GM12878 (cell line): ENCODE data around the gene ATP1A3. TPM values are rescaled to one million over a fixed set of nuclear protein-coding genes. Genes with fewer than 3 reads are reported as not detected.

Experiments used
- EZH2 ChIP-seq: IDR thresholded peaks from 2 replicates; pipeline ENCODE4 v1.6.1; 2012; ENCODE audit warnings: low read depth, mild to moderate bottlenecking, control low read depth, inconsistent platforms, low read length, borderline replicate concordance; ENCODE audit not compliant: control insufficient read depth
- HDGF ChIP-seq: fragments of 450-650 bp; IDR thresholded peaks from 2 replicates; pipeline ENCODE4 v1.6.1; 2016; ENCODE audit warnings: antibody characterized with exemption
- IKZF1 ChIP-seq: fragments of 450-650 bp; conservative IDR thresholded peaks from 2 replicates; pipeline ENCODE4 v1.6.1; 2017; ENCODE audit warnings: antibody characterized with exemption, mild to moderate bottlenecking
- JUNB ChIP-seq: IDR thresholded peaks from 2 replicates; pipeline ENCODE4 v1.6.1; 2016; ENCODE audit warnings: antibody characterized with exemption, mild to moderate bottlenecking
- MEF2A ChIP-seq: IDR thresholded peaks from 2 replicates; pipeline ENCODE4 v1.6.1; 2011; ENCODE audit warnings: low read depth, mild to moderate bottlenecking, low read length, moderate library complexity; ENCODE audit not compliant: insufficient read depth
- NBN ChIP-seq: fragments of 450-650 bp; IDR thresholded peaks from 2 replicates; pipeline ENCODE4 v1.6.1; 2016
- NR2C1 ChIP-seq: fragments of 450-650 bp; IDR thresholded peaks from 2 replicates; pipeline ENCODE4 v1.6.1; 2017; ENCODE audit warnings: antibody characterized with exemption, mild to moderate bottlenecking, moderate library complexity
- RFX5 ChIP-seq: IDR thresholded peaks from 2 replicates; pipeline ENCODE4 v1.6.1; 2011; ENCODE audit warnings: low read depth, low read length, improper control_type of control experiment
- SMC3 ChIP-seq: IDR thresholded peaks from 2 replicates; pipeline ENCODE4 v1.6.1; 2011; ENCODE audit warnings: low read length, improper control_type of control experiment, borderline replicate concordance
- SPI1 ChIP-seq: IDR thresholded peaks from 2 replicates; pipeline ENCODE4 v1.6.1; 2011; ENCODE audit warnings: low read depth, mild to moderate bottlenecking, low read length, moderate library complexity, borderline replicate concordance; ENCODE audit not compliant: insufficient read depth
- TCF3 ChIP-seq: IDR thresholded peaks from 2 replicates; pipeline ENCODE4 v1.6.1; 2012; ENCODE audit warnings: low read depth, mild to moderate bottlenecking, low read length, borderline replicate concordance; ENCODE audit not compliant: insufficient read depth
- ZNF24 ChIP-seq: fragments of 450-650 bp; IDR thresholded peaks from 2 replicates; pipeline ENCODE4 v1.6.1; 2017; ENCODE audit warnings: antibody characterized with exemption, mild to moderate bottlenecking
- polyA plus RNA-seq, 11 experiments: library from polyadenylated mRNA; depleted of rRNA in 4 of 11; unstranded in 6 of 11; stranded (reverse) in 5 of 11; fragments of >200 nt; fragmentation: Nextera tagmentation in 4 of 11; fragmentation: Illumina TruSeq in 1 of 11; extraction: Ambion mirVana in 4 of 11; extraction: Trizol in 1 of 11; gene quantifications; 1 replicate in 1 of 11; 2 replicates in 10 of 11; pipeline versions ENCODE4 v1.2.1 to v1.2.3, GENCODE V29; 2011 to 2016; ENCODE audit warnings: inconsistent platforms in 2 of 11, missing spikeins in 2 of 11, low read depth in 1 of 11
- total RNA-seq, 4 experiments: library from RNA; depleted of rRNA in 3 of 4; stranded (reverse); fragments of >200 nt in 3 of 4; fragmentation: Illumina TruSeq in 1 of 4; extraction: Trizol in 1 of 4; gene quantifications; 2 replicates each; pipeline versions ENCODE4 v1.2.1 to v1.2.3, GENCODE V29; 2013 to 2021
- TF ChIP-seq, protein P1 (sequence below): fragments of 450-650 bp; IDR thresholded peaks from 2 replicates; pipeline ENCODE4 v1.6.1; 2017; ENCODE audit warnings: mild to moderate bottlenecking, moderate library complexity
- TF ChIP-seq, protein P2 (sequence below): IDR thresholded peaks from 2 replicates; pipeline ENCODE4 v1.6.1; 2011; ENCODE audit warnings: low read depth, mild to moderate bottlenecking, low read length, moderate library complexity, borderline replicate concordance; ENCODE audit errors: extremely low read depth
- TF ChIP-seq, protein P3 (sequence below): fragments of 450-650 bp; IDR thresholded peaks from 2 replicates; pipeline ENCODE4 v1.6.1; 2016; ENCODE audit warnings: mild to moderate bottlenecking
- TF ChIP-seq, protein P4 (sequence below): fragments of 450-650 bp; IDR thresholded peaks from 2 replicates; pipeline ENCODE4 v1.6.1; 2016; ENCODE audit warnings: mild to moderate bottlenecking
- TF ChIP-seq, protein P5 (sequence below): fragments of 450-650 bp; IDR thresholded peaks from 2 replicates; pipeline ENCODE4 v1.6.1; 2018; ENCODE audit warnings: borderline replicate concordance, mild to moderate bottlenecking; ENCODE audit not compliant: partially characterized antibody

ATP1A3 gene
- total and polyA plus RNA-seq, 10 of the 15 experiments (the other 5 are each of a cell fraction or from before 2014, with no cell fraction given): 0.17 to 0.86 (median 0.32) TPM; not detected in 2

DNA sequence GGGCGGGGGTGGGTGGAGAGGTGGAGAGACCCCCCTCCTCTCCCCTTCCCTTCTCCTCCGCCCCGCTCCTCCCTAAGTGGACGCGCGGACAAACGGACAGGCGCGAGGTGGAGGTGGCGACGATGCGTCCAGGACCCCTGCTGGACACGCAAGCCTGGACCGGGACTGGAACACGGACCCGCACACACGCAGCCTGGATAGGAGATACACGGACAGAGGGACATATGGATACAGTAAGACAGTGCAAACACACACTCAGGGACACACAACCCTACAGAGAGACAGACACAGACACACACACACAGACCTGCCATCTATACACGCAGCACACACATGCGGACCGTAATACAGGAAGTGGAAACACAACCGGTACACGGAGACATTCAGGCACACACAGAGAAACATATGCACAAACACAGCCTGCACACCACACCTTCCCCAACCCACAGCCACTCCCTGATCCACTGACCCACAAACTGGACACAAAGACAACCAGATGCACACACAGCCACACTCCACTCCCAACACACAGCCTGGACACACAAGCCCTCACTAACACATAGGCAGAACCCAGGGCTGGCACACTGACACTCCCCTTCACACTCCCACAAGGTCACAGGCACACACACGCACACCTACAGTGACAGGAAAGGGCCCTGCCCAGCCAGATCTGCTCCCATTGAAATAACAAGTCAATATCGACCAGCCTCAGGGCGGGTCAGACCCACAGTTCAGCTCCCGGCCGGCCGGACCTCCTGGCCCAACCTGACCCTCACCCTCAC is 65.1 kb downstream of the ATP1A3 start (continued):
- TF ChIP-seq, protein P1, sequence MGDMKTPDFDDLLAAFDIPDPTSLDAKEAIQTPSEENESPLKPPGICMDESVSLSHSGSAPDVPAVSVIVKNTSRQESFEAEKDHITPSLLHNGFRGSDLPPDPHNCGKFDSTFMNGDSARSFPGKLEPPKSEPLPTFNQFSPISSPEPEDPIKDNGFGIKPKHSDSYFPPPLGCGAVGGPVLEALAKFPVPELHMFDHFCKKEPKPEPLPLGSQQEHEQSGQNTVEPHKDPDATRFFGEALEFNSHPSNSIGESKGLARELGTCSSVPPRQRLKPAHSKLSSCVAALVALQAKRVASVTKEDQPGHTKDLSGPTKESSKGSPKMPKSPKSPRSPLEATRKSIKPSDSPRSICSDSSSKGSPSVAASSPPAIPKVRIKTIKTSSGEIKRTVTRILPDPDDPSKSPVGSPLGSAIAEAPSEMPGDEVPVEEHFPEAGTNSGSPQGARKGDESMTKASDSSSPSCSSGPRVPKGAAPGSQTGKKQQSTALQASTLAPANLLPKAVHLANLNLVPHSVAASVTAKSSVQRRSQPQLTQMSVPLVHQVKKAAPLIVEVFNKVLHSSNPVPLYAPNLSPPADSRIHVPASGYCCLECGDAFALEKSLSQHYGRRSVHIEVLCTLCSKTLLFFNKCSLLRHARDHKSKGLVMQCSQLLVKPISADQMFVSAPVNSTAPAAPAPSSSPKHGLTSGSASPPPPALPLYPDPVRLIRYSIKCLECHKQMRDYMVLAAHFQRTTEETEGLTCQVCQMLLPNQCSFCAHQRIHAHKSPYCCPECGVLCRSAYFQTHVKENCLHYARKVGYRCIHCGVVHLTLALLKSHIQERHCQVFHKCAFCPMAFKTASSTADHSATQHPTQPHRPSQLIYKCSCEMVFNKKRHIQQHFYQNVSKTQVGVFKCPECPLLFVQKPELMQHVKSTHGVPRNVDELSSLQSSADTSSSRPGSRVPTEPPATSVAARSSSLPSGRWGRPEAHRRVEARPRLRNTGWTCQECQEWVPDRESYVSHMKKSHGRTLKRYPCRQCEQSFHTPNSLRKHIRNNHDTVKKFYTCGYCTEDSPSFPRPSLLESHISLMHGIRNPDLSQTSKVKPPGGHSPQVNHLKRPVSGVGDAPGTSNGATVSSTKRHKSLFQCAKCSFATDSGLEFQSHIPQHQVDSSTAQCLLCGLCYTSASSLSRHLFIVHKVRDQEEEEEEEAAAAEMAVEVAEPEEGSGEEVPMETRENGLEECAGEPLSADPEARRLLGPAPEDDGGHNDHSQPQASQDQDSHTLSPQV: no peak
- peak; percentile 74 for TF ChIP-seq NBN
- TF ChIP-seq SMC3: no peak
- TF ChIP-seq, protein P2, sequence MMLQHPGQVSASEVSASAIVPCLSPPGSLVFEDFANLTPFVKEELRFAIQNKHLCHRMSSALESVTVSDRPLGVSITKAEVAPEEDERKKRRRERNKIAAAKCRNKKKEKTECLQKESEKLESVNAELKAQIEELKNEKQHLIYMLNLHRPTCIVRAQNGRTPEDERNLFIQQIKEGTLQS: no peak
- TF ChIP-seq HDGF: peak; percentile 97
- TF ChIP-seq ZNF24: no peak
- TF ChIP-seq, protein P3, sequence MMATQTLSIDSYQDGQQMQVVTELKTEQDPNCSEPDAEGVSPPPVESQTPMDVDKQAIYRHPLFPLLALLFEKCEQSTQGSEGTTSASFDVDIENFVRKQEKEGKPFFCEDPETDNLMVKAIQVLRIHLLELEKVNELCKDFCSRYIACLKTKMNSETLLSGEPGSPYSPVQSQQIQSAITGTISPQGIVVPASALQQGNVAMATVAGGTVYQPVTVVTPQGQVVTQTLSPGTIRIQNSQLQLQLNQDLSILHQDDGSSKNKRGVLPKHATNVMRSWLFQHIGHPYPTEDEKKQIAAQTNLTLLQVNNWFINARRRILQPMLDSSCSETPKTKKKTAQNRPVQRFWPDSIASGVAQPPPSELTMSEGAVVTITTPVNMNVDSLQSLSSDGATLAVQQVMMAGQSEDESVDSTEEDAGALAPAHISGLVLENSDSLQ: peak; percentile 14; the same call in 1 of the 2 replicates
- TF ChIP-seq, protein P4, sequence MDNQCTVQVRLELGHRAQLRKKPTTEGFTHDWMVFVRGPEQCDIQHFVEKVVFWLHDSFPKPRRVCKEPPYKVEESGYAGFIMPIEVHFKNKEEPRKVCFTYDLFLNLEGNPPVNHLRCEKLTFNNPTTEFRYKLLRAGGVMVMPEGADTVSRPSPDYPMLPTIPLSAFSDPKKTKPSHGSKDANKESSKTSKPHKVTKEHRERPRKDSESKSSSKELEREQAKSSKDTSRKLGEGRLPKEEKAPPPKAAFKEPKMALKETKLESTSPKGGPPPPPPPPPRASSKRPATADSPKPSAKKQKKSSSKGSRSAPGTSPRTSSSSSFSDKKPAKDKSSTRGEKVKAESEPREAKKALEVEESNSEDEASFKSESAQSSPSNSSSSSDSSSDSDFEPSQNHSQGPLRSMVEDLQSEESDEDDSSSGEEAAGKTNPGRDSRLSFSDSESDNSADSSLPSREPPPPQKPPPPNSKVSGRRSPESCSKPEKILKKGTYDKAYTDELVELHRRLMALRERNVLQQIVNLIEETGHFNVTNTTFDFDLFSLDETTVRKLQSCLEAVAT: peak; percentile 65
- no peak for TF ChIP-seq MEF2A
- peak; percentile 81; the same call in 1 of the 2 replicates for TF ChIP-seq EZH2
- 0 out of 2 replicates have a peak, but pooled peaks have one; percentile 6 for TF ChIP-seq IKZF1
- TF ChIP-seq SPI1: peak; percentile 79; the same call in 1 of the 2 replicates
- TF ChIP-seq, protein P5, sequence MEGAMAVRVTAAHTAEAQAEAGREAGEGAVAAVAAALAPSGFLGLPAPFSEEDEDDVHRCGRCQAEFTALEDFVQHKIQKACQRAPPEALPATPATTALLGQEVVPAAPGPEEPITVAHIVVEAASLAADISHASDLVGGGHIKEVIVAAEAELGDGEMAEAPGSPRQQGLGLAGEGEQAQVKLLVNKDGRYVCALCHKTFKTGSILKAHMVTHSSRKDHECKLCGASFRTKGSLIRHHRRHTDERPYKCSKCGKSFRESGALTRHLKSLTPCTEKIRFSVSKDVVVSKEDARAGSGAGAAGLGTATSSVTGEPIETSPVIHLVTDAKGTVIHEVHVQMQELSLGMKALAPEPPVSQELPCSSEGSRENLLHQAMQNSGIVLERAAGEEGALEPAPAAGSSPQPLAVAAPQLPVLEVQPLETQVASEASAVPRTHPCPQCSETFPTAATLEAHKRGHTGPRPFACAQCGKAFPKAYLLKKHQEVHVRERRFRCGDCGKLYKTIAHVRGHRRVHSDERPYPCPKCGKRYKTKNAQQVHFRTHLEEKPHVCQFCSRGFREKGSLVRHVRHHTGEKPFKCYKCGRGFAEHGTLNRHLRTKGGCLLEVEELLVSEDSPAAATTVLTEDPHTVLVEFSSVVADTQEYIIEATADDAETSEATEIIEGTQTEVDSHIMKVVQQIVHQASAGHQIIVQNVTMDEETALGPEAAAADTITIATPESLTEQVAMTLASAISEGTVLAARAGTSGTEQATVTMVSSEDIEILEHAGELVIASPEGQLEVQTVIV: peak; percentile 50
- TF ChIP-seq JUNB: no peak
- TF ChIP-seq TCF3: no peak
- TF ChIP-seq RFX5: no peak
- TF ChIP-seq NR2C1: no peak
